Keratinocyte (primary cell): ENCODE results near the gene PCCA.

Experiments used
- CTCF ChIP-seq, 3 experiments: IDR thresholded peaks in 1 of 3; conservative IDR thresholded peaks in 1 of 3; optimal IDR thresholded peaks in 1 of 3; 2 replicates in 2 of 3; 3 replicates in 1 of 3; pipeline versions ENCODE3 to v1.5.1; 2011; ENCODE audit warnings: low read length in 3 of 3, mild to moderate bottlenecking in 3 of 3, moderate library complexity in 2 of 3, control low read depth in 1 of 3, inconsistent platforms in 1 of 3; ENCODE audit not compliant: insufficient read depth in 2 of 3; ENCODE audit errors: extremely low read depth in 1 of 3
- EZH2 ChIP-seq: IDR thresholded peaks from one replicate; pipeline ENCODE4 v1.6.1; 2012; ENCODE audit warnings: inconsistent platforms, mild to moderate bottlenecking, low read length, moderate library complexity

- TF ChIP-seq EZH2 (no peak), CTCF (optimal IDR thresholded peaks at IDR 0.05 in 1 of 3, IDR thresholded peaks at IDR 0.05 in 1 of 3, conservative IDR thresholded peaks at IDR 0.05 in 1 of 3; ENCODE audit: extremely low read depth in 1 of 3, insufficient read depth in 2 of 3, low read length in 3 of 3) (no peak)
Measured at GRCh38 chr13:100363874-100364273, 275.0 kb downstream of the PCCA start.
